22Rv1 (cell line): Measurements from ENCODE around the gene TRERF1.

Experiments used
- CTCF ChIP-seq: fragments of 450-650 bp; IDR thresholded peaks from 2 replicates; pipeline ENCODE4 v1.5.1; 2017; ENCODE audit warnings: mild to moderate bottlenecking
- ZFX ChIP-seq: fragments of 450-650 bp; IDR thresholded peaks from 2 replicates; pipeline ENCODE4 v1.6.1; 2017; ENCODE audit warnings: antibody characterized with exemption, borderline replicate concordance

GRCh38 chr6:42243046-42243445 lies 208.7 kb downstream of the TRERF1 start:
- no peak for TF ChIP-seq CTCF
- TF ChIP-seq ZFX, result no peak
